ENCODE measurements around the gene SELENOO.

DNA sequence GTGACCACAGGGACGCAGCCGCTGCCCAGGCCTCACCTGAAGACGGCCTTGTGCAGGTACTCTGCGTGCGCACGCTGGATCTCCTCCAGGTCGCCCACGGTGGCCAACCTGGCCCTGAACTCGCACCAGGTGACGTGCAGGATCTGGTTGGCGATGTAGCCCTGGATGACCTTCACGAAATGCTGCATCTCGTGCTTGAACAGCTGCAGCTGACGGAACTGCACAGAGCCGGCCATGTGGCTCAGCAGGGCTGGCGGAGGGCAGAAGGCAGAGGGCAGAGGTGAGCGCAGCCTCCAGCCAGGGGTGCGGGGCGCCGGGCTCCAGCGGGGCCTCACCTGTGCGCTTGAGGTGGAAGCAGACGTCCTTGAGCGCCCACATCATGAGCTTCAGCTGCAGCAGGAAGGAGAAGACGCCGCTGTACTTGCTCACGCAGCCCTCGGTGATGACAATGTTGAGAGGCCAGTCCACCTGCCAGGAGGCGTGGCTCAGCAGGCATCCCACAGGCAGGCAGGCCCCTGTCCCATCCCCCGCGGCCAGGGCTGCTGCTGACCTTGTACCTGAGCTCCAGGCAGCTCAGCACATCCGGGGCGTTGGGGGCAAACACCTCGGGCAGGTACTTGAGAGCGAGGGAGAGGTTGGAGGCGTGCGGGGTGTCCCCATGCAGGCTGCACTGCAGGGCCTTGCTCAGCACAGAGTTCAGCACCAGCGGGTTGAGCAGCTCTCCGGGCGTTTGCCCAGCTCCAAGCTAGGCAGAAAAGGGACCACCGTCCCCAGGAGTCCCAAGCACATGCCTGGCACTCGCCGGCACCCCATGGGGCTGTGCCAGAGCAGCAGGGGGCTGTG is 17.6 kb downstream of the SELENOO start:
- TF ChIP-seq, protein P1, sequence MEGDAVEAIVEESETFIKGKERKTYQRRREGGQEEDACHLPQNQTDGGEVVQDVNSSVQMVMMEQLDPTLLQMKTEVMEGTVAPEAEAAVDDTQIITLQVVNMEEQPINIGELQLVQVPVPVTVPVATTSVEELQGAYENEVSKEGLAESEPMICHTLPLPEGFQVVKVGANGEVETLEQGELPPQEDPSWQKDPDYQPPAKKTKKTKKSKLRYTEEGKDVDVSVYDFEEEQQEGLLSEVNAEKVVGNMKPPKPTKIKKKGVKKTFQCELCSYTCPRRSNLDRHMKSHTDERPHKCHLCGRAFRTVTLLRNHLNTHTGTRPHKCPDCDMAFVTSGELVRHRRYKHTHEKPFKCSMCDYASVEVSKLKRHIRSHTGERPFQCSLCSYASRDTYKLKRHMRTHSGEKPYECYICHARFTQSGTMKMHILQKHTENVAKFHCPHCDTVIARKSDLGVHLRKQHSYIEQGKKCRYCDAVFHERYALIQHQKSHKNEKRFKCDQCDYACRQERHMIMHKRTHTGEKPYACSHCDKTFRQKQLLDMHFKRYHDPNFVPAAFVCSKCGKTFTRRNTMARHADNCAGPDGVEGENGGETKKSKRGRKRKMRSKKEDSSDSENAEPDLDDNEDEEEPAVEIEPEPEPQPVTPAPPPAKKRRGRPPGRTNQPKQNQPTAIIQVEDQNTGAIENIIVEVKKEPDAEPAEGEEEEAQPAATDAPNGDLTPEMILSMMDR (conservative IDR thresholded peaks at IDR 0.05; ENCODE audit: low read length), result no peak
- TF ChIP-seq EZH2phosphoT487 (IDR thresholded peaks at IDR 0.05; ENCODE audit: borderline replicate concordance, low read depth, low read length), result no peak

Data from OCI-LY7 (cell line).